Measurements from ENCODE around the gene SCAF1.

SCAF1 gene

DNA sequence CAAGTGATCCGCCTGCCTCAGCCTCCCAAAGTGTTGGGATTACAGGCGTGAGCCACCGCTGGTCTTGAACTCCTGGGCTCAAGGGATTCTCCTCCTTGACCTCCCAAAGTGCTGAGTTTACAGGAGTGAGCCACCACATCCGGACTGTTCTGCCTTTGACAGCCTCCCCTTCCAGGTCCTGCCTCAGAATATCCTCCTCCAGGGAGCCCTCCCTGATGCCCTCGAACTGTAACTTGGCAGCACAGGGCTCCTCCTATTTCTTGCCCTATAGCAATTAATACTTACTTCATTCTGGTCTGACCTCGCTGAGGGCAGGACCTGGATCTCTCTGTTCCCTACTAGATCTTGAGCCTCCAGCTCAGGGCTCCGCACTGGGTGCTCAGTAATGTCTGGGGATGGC lies 54.9 kb downstream of the SCAF1 start:
- no peak for DNase-seq (ENCODE audit: extremely low read depth, insufficient read length)
- Histone ChIP-seq H3K27me3 (replicated peaks; ENCODE audit: control insufficient read depth, insufficient read depth, low read length) (no peaks in the 10 kb centered on the region), H3K36me3 (ENCODE audit: control insufficient read depth, insufficient read depth, low read length) (no peaks in the 10 kb centered on the region), H3K4me3 (replicated peaks; ENCODE audit: low read depth, low read length) (no peak overlapping the region)
- no peak for TF ChIP-seq CTCF (IDR thresholded peaks at IDR 0.05; ENCODE audit: insufficient read depth, low read length, poor library complexity, severe bottlenecking)

GRCh38 chr19:49699364-49699763 lies 57.4 kb downstream of the SCAF1 start:
- Histone ChIP-seq H3K4me3 (replicated peaks; ENCODE audit: low read depth, low read length) (no peak overlapping the region), H3K36me3 (ENCODE audit: control insufficient read depth, insufficient read depth, low read length) (no peaks in the 10 kb centered on the region), H3K27me3 (replicated peaks; ENCODE audit: control insufficient read depth, insufficient read depth, low read length) (no peaks in the 10 kb centered on the region)
- no peak for TF ChIP-seq CTCF (IDR thresholded peaks at IDR 0.05; ENCODE audit: insufficient read depth, low read length, poor library complexity, severe bottlenecking)
- no peak for DNase-seq (ENCODE audit: extremely low read depth, insufficient read length)

GRCh38 chr19:49700563-49700962 lies 58.6 kb downstream of the SCAF1 start:
- no peak for TF ChIP-seq CTCF (IDR thresholded peaks at IDR 0.05; ENCODE audit: insufficient read depth, low read length, poor library complexity, severe bottlenecking)
- H3K27me3 ChIP-seq (replicated peaks; ENCODE audit: control insufficient read depth, insufficient read depth, low read length), result no peaks in the 10 kb centered on the region
- H3K4me3 ChIP-seq (replicated peaks; ENCODE audit: low read depth, low read length), result no peak overlapping the region
- H3K36me3 ChIP-seq (ENCODE audit: control insufficient read depth, insufficient read depth, low read length), result no peaks in the 10 kb centered on the region
- DNase-seq (ENCODE audit: extremely low read depth, insufficient read length), result no peak

DNA sequence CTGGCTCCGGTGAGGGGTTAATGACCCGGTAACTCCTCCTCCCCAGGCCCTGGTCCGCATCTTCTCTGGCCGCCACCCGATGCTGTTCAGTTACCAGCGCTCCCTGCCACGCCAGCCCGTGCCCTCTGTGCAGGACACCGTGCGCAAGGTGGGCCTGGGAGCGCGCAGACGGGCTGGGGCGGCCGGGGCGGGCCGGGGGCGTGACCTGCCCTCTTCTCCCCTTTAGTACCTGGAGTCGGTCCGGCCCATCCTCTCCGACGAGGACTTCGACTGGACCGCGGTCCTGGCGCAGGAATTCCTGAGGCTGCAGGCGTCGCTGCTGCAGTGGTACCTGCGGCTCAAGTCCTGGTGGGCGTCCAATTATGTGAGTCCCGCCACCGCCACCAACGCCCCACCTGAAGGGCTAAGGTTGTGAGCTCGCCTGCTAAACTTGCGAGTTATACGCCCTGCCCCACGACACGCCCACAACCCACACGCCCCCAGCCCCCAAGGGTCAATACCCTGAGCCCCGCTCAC lies 59.3 kb downstream of the SCAF1 start:
- TF ChIP-seq CTCF (IDR thresholded peaks at IDR 0.05; ENCODE audit: insufficient read depth, low read length, poor library complexity, severe bottlenecking), result no peak
- Histone ChIP-seq H3K36me3 (ENCODE audit: control insufficient read depth, insufficient read depth, low read length) (no peaks in the 10 kb centered on the region), H3K4me3 (replicated peaks; ENCODE audit: low read depth, low read length) (no peak overlapping the region), H3K27me3 (replicated peaks; ENCODE audit: control insufficient read depth, insufficient read depth, low read length) (no peaks in the 10 kb centered on the region)
- DNase-seq (ENCODE audit: extremely low read depth, insufficient read length), result no peak

GRCh38 chr19:49704888-49705642 lies 63.1 kb downstream of the SCAF1 start:
- DNase-seq (ENCODE audit: extremely low read depth, insufficient read length), result no peak
- H3K27me3 ChIP-seq (replicated peaks; ENCODE audit: control insufficient read depth, insufficient read depth, low read length), result no peaks in the 10 kb centered on the region
- H3K36me3 ChIP-seq (ENCODE audit: control insufficient read depth, insufficient read depth, low read length), result no peaks in the 10 kb centered on the region
- no peak overlapping the region for H3K4me3 ChIP-seq (replicated peaks; ENCODE audit: low read depth, low read length)
- TF ChIP-seq CTCF (IDR thresholded peaks at IDR 0.05; ENCODE audit: insufficient read depth, low read length, poor library complexity, severe bottlenecking), result no peak

Measured in GM06990 (cell line).